CD4-positive, alpha-beta T cell treated with Interferon gamma for 1 hour (primary cell): ENCODE data around the gene PIRT.
"Not testable (repeated sequence)": the region's sequence is repeated elsewhere in the genome, so short reads cannot be mapped to it uniquely, and the experiment has no call there.

Experiments
- DNase-seq: peaks from one replicate; pipeline ENCODE4 v3.0.0-alpha.2; 2020

PIRT gene

DNA sequence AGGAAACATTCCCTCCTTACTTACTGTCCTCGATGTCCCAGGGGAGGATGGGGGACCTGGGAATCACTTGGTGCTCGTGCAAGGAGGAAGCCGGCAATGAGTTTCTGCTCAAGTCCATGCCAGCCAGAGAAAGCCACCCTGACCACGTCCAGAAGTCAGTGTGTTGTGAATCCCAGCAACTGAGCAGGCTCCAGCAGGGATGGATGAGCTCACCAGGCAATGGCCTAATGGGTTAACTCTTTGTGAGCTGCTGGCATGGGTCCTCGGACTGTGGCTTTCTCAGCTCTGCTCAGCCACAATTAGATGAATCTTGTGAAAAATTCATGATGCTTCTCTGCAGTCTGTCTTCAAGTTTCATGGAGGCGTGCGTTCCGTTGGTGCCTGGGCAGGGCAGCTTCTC, at the start of gene PIRT:
Gene PIRT (minus strand): TSS at position 167 of the 400 bp plus-strand sequence. CDS start 12,442 bp downstream, outside the sequence.
- no peak for DNase-seq

DNA sequence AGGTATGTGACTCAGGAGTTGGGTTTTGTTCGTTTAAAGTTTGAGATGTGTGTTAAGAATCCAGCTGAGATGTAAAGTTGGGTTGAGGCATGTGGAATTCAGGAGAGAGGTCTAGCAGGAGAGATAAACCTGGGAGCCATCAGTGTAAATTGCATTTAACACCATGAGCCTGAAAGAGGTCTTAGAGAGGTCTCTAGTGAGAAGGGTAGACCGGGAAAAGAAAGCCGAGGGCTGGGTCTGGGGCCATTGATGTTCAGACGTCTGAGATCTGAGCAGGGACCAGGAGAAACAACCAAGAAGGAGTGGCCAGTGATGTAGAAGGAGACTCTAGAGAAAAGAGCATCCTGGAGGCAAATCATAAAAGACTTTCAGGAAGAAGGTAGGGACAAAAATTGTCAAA, 44.1 kb upstream of the PIRT start:
- DNase-seq: no peak

DNA sequence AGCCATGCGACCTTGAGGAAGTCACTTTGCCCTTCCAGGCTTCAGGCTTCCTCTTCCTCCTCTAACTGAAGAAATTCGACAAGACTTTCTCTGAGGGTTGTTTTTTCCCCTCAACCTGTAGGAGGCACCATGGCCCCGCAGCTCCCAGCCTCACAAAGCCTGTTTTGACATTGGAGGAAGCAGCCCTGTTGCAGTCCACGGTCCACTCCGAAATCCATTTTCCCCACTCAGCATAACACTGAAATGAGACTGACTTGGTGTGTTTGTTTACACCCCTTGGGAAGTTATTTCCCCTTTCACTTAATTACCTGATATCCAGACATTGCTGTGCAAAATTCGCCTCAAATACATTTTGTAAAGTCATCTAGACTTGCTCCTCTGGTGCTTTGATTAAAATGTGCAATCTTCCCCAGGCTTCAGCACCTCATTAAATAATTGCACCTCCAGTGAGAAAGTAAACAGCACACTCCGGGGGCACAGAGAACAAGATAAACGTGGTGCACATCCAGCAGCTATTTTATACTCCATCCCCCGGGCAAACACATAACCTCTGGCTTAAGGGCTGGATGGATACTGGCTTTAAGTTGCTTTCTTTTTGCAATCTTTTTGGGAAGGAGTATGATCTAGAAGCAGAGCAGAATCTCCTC, 41.4 kb upstream of the PIRT start:
- no peak for DNase-seq

DNA sequence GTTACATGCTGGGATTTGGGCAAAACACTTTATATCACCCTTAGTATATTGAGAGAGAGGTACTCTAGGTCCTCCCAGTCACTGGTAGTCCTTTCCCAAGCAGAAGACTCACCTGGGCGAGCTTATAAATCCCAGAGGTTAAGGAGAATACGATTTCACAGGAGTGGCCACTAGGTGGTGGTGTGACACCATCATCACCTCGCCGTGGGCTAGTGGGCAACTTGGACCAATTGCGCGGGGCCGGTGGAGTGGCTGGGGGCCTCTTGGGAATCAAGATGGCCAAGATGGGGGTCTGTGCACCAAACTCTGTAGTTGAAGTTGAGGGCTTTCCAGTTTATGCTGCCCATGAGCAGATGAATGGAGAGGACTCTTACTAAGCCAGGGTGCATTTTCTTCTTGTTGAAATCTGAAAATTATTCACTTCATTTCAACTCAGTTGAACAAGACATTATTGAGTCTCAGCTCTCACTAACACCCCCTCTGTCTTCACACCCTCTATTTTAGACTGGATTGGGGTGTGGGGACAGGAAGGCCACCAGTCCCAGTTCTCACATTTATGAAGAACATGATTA, 38.2 kb upstream of the PIRT start:
- DNase-seq: no peak

DNA sequence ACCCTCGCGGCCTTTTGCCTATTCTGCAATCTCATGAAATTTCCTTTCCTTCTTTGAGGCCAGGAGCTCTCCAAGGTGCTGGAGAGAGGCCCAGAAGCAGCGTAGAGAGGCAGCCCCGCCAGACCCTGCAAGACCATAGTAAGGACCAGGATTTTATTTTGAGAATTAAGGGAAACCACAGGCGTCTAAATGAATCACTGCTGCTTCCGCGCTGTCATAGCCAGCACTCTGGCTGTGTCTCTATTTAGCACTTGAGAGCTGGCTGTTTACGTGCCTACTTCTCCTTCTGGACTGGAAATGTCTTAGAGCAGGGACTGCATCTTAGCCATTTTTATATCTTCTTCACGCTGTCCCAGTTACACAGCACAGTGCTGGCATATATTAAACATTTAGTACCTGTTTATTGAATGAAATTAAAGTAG, 37.6 kb upstream of the PIRT start:
- no peak for DNase-seq

DNA sequence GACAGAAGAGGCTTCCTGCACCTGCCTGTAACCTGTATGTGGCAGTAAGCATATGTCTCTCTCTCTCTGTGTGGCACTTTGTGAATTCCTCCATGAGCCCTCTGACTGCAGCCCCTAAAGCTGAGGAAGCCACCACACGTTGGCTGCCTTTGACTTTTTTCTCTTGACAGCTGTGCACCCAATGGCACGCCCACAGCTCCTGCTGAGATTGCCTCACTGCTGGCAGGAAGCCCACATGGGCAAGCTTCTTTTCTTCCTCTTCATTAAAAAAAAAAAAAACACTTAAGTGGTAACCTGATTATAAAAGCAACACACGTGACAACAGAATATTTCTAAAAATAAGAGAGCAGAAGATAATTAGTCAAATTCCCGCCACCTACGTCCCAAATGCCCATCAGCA, 34.0 kb upstream of the PIRT start:
- DNase-seq: no peak

DNA sequence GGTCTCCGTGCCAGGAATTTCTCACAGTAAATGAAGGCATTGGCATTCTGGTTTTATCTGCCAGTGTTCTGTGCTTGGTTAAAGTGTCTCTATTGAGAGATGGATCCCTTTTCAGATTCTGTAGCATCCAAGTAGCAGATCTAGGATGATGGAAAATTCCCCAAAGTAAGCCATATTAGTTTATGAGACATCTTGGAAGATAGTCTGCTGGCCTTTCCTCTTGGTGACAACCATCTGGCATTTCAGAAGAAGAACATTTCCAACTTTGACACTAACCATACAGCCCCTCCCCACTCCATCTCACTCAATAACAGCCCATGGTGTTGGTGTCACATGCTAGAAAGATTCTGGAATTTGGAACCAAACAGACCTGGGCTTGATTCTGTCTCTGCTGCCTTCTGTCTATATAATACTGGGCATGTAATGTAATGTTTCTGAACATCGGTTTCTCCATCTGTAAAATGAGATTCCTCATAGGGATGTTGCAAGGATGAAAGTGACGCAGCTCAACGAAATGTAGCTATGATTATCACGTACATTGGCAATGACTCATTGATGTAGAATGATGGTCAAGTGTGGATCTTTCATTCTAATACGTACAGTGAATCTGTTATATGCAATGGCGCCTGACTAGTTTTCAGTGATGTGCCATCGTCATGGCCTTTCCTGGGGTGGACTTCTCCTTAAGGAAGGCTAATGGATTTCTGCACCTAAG, 32.6 kb upstream of the PIRT start:
- no peak for DNase-seq

DNA sequence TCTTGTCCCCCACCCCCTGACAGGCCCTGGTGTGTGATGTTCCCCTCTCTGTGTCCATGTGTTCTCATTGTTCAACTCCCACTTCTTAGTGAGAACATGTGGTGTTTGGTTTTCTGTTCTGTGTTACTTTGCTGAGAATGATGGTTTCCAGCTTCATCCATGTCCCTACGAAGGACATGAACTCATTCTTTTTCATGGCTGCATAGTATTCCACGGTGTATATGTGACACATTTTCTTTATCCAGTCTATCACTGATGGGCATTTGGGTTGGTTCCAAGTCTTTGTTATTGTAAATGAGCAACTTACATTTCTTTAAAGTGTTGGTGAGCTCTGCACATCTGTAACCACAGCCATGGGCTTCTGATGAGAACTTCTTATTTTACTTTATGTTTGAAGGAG, 30.9 kb upstream of the PIRT start:
- DNase-seq: not testable (repeated sequence)

DNA sequence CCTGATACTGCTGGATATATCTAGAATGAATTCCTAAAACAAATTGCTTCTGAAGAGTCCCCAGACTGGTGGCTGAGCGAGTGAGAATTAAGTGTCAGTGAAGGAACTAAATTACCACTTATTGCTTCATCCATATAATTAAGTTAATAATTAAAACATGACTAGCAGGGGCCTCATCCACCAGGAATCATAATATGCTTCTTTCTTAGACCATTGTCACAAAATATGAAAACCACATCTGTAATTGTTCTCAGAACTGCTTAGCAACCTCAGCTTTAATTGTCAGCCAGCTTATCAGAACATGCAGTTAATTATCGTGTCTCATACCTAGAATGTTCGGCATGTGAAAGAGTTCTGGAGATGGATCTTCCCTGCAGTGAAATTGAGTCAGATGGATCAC, 21.2 kb upstream of the PIRT start:
- DNase-seq: no peak

DNA sequence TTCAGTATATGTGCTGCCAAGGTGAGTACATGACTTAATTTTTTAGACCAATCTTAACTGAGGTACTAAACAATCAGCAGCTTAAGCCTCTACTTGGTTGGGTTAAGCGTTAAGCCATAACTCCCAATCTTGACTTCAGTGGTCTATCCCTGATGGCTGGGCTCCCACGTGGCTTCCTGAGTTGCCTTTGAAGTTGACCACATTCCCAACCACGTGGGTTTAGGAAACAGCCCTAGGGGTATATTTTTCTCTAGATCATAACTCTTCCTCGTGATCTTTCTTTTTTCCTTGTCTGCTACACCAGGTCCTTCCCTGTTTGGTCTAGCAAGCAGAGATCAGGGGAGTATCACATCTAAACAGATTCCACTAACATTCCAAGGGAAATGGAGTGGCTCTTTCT, 20.1 kb upstream of the PIRT start:
- no peak for DNase-seq

DNA sequence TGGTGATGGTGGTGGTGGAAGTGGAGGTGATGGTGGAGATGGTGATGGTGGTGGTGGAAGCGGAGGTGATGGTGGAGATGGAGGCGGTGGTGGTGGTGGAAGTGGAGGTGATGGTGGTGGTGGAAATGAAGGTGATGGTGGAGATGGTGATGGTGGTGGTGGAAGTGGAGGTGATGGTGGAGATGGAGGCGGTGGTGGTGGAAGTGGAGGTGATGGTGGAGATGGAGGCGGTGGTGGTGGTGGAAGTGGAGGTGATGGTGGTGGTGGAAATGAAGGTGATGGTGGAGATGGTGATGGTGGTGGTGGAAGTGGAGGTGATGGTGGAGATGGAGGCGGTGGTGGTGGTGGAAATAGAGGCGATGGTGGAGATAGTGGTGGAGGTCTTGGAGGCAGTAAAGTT, 8.7 kb upstream of the PIRT start:
- DNase-seq: not testable (repeated sequence)

DNA sequence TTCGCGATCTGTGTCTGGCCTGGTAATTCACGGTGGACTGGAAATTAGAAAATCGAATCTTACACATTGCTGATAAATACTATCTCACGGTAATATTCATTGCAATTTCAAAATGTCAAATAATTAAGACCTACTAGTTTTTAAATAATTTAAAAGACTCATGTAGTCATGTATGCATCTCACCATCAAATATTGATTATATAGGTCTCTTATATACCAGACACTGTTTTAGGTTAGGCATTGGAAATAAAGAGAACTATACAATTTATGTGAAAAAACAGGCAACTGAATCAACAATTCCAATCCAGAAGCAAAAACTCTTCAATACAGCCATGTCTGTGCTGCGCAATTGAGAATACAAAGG, 7.5 kb upstream of the PIRT start:
- DNase-seq: no peak

DNA sequence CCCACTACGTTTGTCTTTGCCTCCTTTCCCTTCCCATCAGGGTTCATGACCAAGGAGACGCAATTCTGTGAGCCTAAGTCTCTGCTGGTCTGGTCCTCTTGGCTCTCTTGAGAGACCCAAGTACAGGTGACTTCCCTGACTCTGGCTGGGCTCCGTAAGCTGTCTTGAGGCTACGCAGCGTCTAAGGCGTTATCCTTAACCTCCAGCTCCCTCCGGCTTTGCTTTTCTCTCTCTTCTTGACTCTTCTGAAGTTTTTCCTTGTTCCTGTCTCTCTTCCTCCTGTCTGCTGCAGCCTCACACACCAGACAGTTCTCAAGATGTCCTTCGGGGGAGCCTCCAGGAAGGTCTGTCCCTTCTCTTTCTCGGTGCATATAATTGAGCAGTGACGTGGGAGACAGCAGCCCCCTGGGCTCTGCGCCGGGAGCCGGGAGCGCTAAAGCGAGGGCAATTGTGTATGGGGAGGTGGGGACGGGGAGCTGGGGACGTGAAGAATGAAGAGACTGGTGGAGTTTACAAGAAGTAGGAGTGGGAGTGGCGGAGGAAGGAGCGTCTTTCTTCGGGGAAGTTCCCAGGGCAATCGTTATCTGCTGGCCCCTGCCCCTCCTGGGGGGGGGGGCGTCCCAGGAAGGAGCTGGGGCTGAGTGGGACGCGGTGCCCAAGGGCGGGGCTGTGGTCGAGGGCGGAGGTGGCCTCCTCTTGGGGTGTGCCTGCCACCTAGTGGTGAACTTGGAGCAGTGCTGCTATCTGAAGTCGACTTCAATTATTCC, 6.9 kb upstream of the PIRT start:
- DNase-seq: peak; percentile 70

DNA sequence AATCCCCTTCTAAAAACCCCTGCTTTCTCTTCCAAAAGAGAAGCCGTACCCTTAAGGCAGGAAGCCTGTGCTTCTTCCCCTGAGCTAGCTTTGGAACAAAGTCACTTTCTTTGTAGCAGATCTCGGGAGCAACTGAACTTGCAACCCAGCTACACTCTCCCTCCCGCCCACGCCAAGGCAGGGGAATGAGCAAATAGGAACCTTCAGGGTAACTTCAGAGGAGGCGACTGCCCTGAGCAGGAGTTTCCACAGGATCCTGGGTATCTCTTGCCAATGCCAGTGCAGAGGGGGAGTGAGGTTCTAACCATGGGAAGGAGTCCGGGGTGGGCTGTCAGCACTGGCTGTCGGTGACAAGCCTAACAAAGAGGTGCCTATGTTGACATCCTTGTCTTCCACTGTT, 5.9 kb upstream of the PIRT start:
- no peak for DNase-seq

DNA sequence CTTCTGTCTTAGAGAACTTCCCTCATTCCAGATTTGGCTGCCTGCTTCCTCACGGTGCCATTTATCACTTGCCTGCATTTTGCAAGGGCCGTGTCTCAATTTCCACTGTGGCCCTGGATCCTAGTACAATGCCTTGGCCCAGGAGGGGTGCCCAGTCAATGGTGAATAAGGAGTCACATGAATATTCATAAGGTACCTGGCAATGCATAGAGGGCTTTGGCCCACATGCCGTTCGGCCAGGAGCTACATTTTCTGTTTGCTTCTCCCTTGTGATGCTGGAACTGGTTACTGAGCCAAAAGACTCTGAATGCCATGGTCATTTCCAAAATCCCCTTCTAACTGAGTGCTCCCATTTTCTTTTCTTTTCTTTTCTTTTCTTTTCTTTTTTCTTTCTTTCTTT, 4.8 kb upstream of the PIRT start:
- no peak for DNase-seq

DNA sequence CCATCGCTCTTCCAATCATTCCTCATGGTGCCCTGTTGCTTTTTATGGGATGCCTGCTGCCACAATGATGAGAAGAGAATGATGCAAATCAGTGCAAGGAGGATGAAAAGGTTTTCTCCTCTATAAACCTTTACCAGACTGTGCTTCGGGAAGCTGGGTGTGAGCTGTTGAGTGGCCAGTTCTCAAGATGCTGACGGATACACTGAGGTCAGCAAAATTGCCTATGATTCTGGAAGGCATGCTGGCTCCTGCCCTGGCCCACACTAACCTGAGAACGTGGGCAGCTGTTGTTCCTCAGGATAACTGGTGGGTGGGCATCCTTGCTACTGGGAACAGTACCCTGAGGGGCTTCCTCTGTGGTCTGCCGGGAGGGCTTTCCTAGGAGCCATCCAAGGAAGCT, 795 bp upstream of the PIRT start:
- DNase-seq: no peak

DNA sequence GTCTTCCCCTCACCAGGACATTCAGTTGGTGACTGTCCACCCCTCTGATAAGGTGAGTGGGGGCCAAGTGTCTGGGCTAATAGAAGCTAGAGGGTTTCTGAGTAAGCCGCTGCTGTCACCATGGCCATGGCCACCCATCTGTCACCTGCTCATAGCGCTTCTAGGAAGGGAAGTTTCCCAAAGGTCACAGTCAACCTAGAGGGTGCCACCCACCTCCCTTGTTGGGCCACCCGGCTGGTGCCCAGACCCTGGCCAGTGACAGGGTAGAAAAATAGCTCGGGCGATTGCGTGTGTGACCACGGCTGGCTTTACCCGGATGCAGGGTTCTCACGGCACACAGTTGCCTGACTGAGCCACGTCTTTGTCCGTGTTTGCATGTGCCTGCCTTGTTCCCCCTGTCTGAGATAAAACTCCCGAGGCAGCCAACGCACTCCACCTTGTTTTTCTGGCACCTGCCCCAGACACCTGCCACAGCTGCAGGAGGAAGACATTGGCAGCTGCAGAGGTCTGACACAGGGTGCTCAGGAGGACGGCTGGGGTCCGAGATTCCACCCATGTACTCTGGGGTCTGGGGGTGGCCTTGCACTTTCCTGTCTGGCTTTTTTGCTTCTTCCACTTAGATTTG, 809 bp downstream of the PIRT start:
- DNase-seq: no peak

DNA sequence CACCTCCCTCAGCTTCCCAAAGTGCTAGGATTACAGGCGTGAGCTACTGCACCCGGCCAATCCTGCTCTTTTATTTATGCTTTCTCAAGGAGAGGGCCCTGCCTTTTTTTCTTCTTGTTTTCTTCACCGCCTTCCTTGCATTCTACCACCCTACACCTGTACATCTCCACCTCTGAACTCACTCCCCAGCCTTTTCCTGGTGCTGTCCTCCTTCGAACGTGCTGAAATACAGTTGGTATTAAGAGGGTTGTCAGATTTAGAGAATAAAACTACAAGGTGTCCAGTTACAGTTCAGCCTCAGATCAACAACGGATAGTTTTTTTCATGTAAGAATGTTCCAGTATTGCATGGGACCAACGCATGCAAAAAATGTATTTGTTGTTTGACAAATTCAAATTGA, 1.7 kb downstream of the PIRT start:
- DNase-seq: no peak

DNA sequence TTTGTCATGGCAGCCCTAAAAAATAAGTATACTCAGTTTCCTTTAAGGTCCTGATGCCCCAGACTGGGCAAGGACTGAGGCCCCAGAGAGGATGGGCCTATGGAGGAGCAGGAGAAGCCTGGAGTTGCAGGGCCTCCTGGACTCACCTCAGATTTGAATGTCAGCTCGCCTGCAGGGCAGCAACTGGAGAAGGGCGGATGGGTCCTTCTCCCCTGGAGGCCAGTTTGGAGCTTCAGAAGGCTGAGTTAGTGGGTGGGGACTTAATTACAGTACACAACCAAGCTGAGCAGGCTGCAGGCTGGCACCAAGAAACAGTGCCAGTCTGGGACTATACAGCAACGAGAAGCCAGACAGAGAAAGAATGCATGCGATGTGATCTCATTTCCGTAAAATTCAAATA, 6.2 kb downstream of the PIRT start:
- DNase-seq: no peak

DNA sequence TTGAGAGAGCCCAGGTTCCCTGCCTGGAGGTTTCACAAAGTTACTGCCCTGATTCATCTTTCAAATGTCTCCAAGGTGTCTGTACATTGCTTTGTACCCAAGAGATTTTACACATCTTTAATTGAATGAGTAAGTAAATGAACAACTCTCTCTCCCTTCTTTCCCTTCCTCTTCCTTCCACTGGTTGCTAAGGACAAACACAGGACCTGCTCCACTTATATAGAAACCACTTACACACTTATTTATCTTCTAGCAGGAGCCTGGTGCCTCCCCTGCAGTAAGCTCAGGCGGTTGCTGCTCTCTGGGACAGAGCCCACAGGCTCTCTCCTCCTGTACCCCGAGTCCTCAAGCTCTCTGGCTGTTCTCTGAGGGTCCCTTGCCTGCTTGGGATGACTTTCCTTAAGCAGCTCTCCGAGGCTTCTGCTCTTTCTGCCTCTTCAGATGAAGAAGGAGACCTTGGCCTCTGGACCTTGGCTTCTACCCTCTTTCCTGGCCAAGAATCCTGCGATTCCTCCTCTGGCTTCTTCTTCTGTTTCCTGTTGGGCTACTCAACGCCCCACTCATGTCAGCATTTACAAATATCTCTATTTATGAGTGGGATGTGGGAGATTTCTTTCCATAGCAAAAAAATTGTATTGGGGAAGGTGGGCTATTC, 9.9 kb downstream of the PIRT start:
- DNase-seq: no peak

DNA sequence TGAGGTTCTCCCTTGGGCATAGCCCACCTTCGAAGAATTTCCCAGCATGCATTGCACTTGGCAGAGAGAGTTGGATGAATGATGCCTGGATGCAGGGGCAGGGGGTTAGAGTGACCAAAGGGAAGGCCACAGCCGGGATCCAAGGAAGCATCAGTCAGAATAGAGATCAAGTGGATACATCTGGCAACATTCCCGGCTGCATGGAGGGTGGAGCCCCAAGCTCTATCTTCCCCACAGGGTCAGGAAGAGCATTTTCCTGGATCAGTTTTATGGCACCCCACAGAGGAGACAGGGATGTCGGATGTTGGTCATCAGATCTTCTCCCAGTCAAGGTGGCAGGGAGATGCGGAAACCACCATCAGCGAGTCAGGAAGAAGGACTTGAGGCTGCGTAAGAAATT, 13.0 kb downstream of the PIRT start:
- DNase-seq: no peak

DNA sequence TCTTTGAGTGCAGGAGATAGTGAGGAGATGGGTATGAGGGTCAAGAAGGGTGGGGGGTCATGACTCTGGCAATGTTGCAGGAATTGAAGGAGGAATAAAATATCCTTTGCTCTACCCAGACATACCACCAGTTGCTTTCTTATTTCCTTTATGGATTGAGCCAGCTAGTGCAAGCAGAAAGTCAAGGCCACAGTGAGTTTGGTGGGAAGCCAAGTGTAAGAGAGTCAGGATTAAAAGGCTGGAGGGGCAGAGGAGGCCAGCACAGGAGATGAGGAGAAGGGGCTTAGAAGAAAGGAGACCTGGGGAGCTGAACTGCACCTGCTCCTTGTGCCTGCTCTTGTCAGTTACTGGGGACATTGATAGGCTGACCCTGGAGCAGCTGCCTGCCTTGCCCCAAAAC, 16.1 kb downstream of the PIRT start:
- DNase-seq: no peak

DNA sequence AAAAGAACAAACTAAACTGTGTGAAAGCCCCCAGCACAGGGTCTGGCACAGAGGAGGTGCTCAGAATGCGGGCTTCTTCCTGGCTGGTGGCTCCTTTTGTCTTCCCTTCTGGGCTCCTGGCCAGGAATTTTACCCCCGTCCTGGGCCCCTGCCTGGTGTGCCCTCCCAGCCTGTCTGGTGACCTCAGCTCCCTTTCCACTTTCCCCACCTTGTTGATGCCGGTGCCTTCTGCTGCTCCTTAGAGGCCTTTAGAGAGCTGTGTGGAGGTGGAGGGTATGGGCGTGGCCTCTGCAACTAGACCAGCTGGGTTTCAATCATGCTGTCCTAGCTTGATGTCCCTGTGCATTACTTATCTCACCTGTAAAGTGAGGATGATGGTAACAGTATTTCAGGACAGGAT, 16.8 kb downstream of the PIRT start:
- no peak for DNase-seq
